CD4-positive, alpha-beta memory T cell (primary cell): Measurements from ENCODE around the gene ZBTB20. TPM values are rescaled to one million over a fixed set of nuclear protein-coding genes. Genes with fewer than 3 reads are reported as not detected.

Experiments
- CTCF ChIA-PET: fragments of 350-600 bp; sonication (Branson Sonifier 250); formaldehyde crosslinking; loops from one replicate; lab custom pipeline; 2021; ENCODE audit warnings: inconsistent platforms; ENCODE audit not compliant: partially characterized antibody; lab: Charles Lee
- POLR2A ChIA-PET: fragments of 350-600 bp; sonication (Branson Sonifier 250); formaldehyde crosslinking; loops from one replicate; lab custom pipeline; 2021; ENCODE audit not compliant: partially characterized antibody; lab: Charles Lee
- DNase-seq, 5 donors: peaks; one replicate each; pipeline versions ENCODE4 v3.0.0 to v3.0.0-alpha.2; 2020 to 2022; ENCODE audit warnings: mixed read lengths in 1 of 5
- H3K27ac ChIP-seq: one replicate; pipeline ENCODE4 v1.7.0; 2013; ENCODE audit warnings: low read depth, low read length
- H3K27me3 ChIP-seq: 2 replicates; pipeline ENCODE4 v1.7.0; 2013; ENCODE audit warnings: mild to moderate bottlenecking, low read length, moderate library complexity; ENCODE audit not compliant: insufficient read depth
- H3K36me3 ChIP-seq: 2 replicates; pipeline ENCODE4 v1.7.0; 2013; ENCODE audit warnings: mild to moderate bottlenecking, low read length, moderate library complexity; ENCODE audit not compliant: insufficient read depth
- H3K4me1 ChIP-seq: 2 replicates; pipeline ENCODE4 v1.7.0; 2013; ENCODE audit warnings: mild to moderate bottlenecking, low read length, moderate library complexity; ENCODE audit not compliant: insufficient read depth
- H3K4me3 ChIP-seq, 2 donors: one replicate each; pipeline ENCODE4 v1.7.0; 2013; ENCODE audit warnings: low read length in 2 of 2, mild to moderate bottlenecking in 1 of 2
- H3K9me3 ChIP-seq, 2 donors: one replicate each; pipeline ENCODE4 v1.7.0; 2013; ENCODE audit warnings: low read length in 2 of 2, control low read depth in 1 of 2; ENCODE audit not compliant: control insufficient read depth in 1 of 2
- H3K27ac Mint-ChIP-seq, 7 donors: one replicate each; pipeline ENCODE4 v1.8.0; 2020 to 2021; ENCODE audit warnings: mixed read lengths in 7 of 7, mild to moderate bottlenecking in 6 of 7, inconsistent platforms in 3 of 7, moderate library complexity in 3 of 7
- H3K27me3 Mint-ChIP-seq, 2 donors: one replicate each; pipeline ENCODE4 v1.8.0; 2020 to 2021; ENCODE audit warnings: mixed read lengths in 2 of 2
- H3K36me3 Mint-ChIP-seq, 2 donors: one replicate each; pipeline ENCODE4 v1.8.0; 2020 to 2021; ENCODE audit warnings: mixed read lengths in 2 of 2, inconsistent platforms in 1 of 2, mild to moderate bottlenecking in 1 of 2
- H3K4me1 Mint-ChIP-seq, 4 donors: one replicate each; pipeline ENCODE4 v1.8.0; 2020 to 2021; ENCODE audit warnings: mixed read lengths in 4 of 4, mild to moderate bottlenecking in 1 of 4
- H3K4me3 Mint-ChIP-seq, 8 donors: one replicate each; pipeline ENCODE4 v1.8.0; 2020 to 2021; ENCODE audit warnings: mixed read lengths in 8 of 8, mild to moderate bottlenecking in 7 of 8, moderate library complexity in 6 of 8, inconsistent platforms in 3 of 8
- H3K9me3 Mint-ChIP-seq, 8 donors: one replicate each; pipeline ENCODE4 v1.8.0; 2020 to 2021; ENCODE audit warnings: mixed read lengths in 8 of 8, mild to moderate bottlenecking in 5 of 8, inconsistent platforms in 3 of 8, moderate library complexity in 1 of 8
- intact Hi-C: fragments of 100-400 bp; cut with micrococcal nuclease; formaldehyde crosslinking; loops from one replicate; pipeline ENCODE4 v1.15.1; 2023
- polyA plus RNA-seq, 2 donors: library from polyadenylated mRNA; unstranded; fragments of 300-500 nt; fragmentation: Illumina TruSeq; gene quantifications; one replicate each; pipeline ENCODE4 v1.2.3, GENCODE V29; 2021
- total RNA-seq, 2 experiments: library from RNA; stranded (reverse); gene quantifications; one replicate each; pipeline ENCODE4 v1.2.3, GENCODE V29; 2021

The ZBTB20 gene
- total and polyA plus RNA-seq, 4 experiments from 2014 or later = 21.9 to 58.4 (median 41.4) TPM

DNA sequence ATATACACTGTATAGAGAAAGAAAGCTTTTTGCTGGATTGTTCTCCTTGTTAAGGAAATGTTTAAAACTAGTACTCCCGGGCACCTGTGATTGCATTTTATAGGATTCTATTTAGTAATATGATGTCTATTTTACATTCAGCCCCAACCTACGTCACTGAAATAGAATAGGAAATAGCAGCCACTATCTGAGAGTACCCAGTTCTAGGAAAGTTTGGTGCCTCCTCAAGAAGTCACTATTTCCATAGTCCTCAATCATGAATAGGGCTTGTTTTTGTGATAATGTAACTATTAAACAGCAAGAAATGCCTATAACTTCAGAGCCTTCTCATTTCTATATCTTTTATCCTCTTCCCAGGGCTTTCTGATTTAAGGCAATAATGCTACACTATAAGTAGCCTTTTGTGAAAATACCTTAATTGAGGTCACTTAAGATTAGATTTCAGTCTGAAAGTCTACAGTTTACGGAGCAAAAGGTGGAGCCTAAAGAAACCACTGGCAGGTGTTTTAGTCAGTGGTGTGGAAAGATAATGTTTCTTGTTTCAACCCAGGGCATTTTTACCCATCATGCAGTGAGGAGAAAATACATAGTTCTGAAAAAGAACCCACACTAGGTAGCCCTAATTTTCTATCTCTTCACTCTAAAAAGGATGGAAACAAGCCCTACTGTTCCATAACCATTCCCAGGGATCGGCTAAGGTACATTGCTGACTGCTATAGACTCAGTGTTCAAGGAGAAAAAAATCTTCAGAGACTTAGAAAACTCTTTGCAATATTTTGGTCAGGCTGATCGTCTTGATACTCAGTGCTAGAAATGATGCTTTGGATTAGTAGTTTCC, 814.5 kb downstream of the ZBTB20 start:
- Histone ChIP-seq H3K9me3 (no peaks in the 10 kb centered on the region), H3K4me1 (peaks cover 74% of the 10 kb centered on the region), H3K27me3 (no peaks in the 10 kb centered on the region), H3K27ac (peak overlapping the region; percentile 45), H3K4me3 (no peak overlapping the region), H3K36me3 (no peaks in the 10 kb centered on the region)
- Mint-ChIP-seq H3K36me3 (peaks cover 9 to 54% of the 10 kb centered on the region in 2 donors), H3K4me1 (peaks cover 39 to 77% (median 55%) of the 10 kb centered on the region in 4 donors), H3K9me3 (no peaks in the 10 kb centered on the region), H3K27ac (peak overlapping the region; percentile 30 to 87 (median 74)), H3K4me3 (peak overlapping the region in 6 of 8 donors; percentile 17 to 76 (median 27)), H3K27me3 (no peaks in the 10 kb centered on the region)
- ChIA-PET CTCF (interaction anchor here (0.7 to 4.8 kb wide), 5 partner anchors 10 to 51 kb away, joined by 3 to 48 read pairs (median 3); partner anchors contain the start of gene TIGIT), POLR2A (interaction anchor here (1.0 to 1.2 kb wide), 2 partner anchors 25 to 37 kb away, joined by 3 to 4 read pairs; no protein-coding TSS in a partner anchor)
- intact Hi-C loops = loop anchor here (1.0 to 2.0 kb wide), 2 partner anchors 8 to 24 kb away; no protein-coding TSS in a partner anchor
- no peak for DNase-seq

DNA sequence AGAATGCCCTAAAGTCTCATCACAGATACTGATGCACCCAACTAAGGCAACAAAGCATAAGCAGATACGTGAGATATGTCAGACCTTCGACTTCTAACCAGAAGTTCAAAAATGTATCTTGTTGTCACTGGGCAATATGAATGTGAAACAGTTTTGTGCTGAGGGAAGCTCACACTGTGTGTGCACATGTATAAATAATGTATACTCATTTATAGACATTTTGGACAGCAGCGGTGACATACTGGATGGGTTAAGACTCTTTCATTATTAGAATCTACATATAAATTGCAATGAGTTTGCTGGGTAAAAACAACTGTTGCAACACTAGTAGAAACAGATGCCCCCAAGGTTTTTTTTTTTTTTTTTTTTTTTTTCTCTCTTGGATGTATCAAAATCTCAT, 815.4 kb downstream of the ZBTB20 start:
- peaks cover 9 to 50% of the 10 kb centered on the region in 2 donors for H3K36me3 Mint-ChIP-seq
- peak overlapping the region in 1 of 8 donors; percentile 76 for H3K4me3 Mint-ChIP-seq
- H3K4me1 ChIP-seq = peaks cover 78% of the 10 kb centered on the region
- no peaks in the 10 kb centered on the region for H3K27me3 Mint-ChIP-seq
- no peaks in the 10 kb centered on the region for H3K9me3 Mint-ChIP-seq
- no peak for DNase-seq
- no peak overlapping the region for H3K4me3 ChIP-seq
- H3K9me3 ChIP-seq = no peaks in the 10 kb centered on the region
- no peak overlapping the region for H3K27ac ChIP-seq
- H3K27me3 ChIP-seq = no peaks in the 10 kb centered on the region
- H3K36me3 ChIP-seq = no peaks in the 10 kb centered on the region
- peak overlapping the region in 4 of 7 donors; percentile 7 to 87 (median 55) for H3K27ac Mint-ChIP-seq
- POLR2A ChIA-PET = interaction anchor here (0.7 to 1.2 kb wide), 2 partner anchors 24 to 32 kb away, joined by 3 to 4 read pairs; no protein-coding TSS in a partner anchor
- CTCF ChIA-PET = interaction anchor here (0.7 to 2.0 kb wide), 4 partner anchors 9 to 52 kb away, joined by 3 to 7 read pairs (median 3); no protein-coding TSS in a partner anchor
- intact Hi-C loops = loop anchor here (1.0 to 2.0 kb wide), 2 partner anchors 7 to 23 kb away; no protein-coding TSS in a partner anchor
- peaks cover 43 to 79% (median 58%) of the 10 kb centered on the region in 4 donors for H3K4me1 Mint-ChIP-seq

DNA sequence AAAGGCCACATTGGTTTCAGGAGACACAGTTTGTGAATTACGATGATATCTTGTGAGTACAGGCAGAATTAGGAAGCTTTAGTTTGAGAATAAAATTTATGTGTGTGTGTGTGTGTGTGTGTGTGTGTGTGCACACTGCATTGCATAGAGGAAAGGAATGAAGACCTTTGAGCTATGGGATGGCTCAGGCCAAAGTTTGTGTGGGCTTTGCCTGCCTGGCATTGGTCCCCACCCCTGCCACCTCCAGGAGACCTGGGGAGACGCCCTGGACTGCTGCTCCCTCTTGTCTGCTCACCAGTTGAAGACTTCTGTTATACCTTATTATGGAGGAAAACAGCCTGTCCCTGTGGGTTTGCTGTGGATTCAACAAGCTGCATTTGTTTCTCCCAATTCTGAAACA, 816.1 kb downstream of the ZBTB20 start:
- no peak for DNase-seq
- POLR2A ChIA-PET = interaction anchor here (0.7 kb wide), 1 partner anchor 31 kb away, joined by 3 read pairs; no protein-coding TSS in a partner anchor
- Histone ChIP-seq H3K9me3 (no peaks in the 10 kb centered on the region), H3K27ac (no peak overlapping the region), H3K4me1 (peaks cover 79% of the 10 kb centered on the region), H3K4me3 (no peak overlapping the region), H3K36me3 (no peaks in the 10 kb centered on the region), H3K27me3 (no peaks in the 10 kb centered on the region)
- CTCF ChIA-PET = interaction anchor here (2.0 kb wide), 1 partner anchor 40 kb away, joined by 7 read pairs; no protein-coding TSS in a partner anchor
- Mint-ChIP-seq H3K4me1 (peaks cover 40 to 82% (median 55%) of the 10 kb centered on the region in 4 donors), H3K9me3 (no peaks in the 10 kb centered on the region), H3K27me3 (no peaks in the 10 kb centered on the region), H3K4me3 (peak overlapping the region in 1 of 8 donors; percentile 53), H3K36me3 (peaks cover 9 to 47% of the 10 kb centered on the region in 2 donors), H3K27ac (peak overlapping the region in 3 of 7 donors; percentile 52 to 87 (median 57))
- intact Hi-C loops = no loop called here

DNA sequence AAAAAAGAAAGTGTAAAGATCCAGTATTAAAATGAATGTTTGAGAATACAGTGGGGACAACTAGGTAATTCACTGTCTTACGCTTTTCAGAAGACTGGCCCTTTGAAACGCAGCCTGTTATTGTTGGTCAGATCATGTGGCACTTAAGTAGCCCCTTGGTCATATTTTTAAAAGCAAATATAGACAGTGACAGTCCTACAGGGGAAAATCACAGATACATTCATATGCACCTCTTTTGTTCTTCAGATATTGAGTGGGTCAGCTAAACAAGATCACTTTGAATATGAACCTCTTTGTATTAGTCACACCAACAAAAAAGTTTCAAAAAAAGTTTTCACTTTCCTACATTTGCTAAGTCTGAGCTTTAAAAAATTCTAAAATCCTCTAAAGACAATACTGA, 817.3 kb downstream of the ZBTB20 start:
- Histone ChIP-seq H3K36me3 (no peaks in the 10 kb centered on the region), H3K27me3 (no peaks in the 10 kb centered on the region), H3K9me3 (no peaks in the 10 kb centered on the region), H3K4me1 (peaks cover 87% of the 10 kb centered on the region), H3K4me3 (no peak overlapping the region), H3K27ac (no peak overlapping the region)
- H3K4me3 Mint-ChIP-seq = no peak overlapping the region
- DNase-seq = no peak
- CTCF ChIA-PET = interaction anchor here (0.6 to 1.4 kb wide), 4 partner anchors 34 to 178 kb away, joined by 3 to 6 read pairs (median 4); no protein-coding TSS in a partner anchor
- peaks cover 9 to 38% of the 10 kb centered on the region in 2 donors for H3K36me3 Mint-ChIP-seq
- POLR2A ChIA-PET = interaction anchor here (0.7 to 0.9 kb wide), 2 partner anchors 9 to 39 kb away, joined by 3 to 4 read pairs; no protein-coding TSS in a partner anchor
- no peak overlapping the region for H3K27ac Mint-ChIP-seq
- H3K4me1 Mint-ChIP-seq = peaks cover 37 to 82% (median 55%) of the 10 kb centered on the region in 4 donors
- no peaks in the 10 kb centered on the region for H3K9me3 Mint-ChIP-seq
- intact Hi-C loops = no loop called here
- H3K27me3 Mint-ChIP-seq = no peaks in the 10 kb centered on the region

DNA sequence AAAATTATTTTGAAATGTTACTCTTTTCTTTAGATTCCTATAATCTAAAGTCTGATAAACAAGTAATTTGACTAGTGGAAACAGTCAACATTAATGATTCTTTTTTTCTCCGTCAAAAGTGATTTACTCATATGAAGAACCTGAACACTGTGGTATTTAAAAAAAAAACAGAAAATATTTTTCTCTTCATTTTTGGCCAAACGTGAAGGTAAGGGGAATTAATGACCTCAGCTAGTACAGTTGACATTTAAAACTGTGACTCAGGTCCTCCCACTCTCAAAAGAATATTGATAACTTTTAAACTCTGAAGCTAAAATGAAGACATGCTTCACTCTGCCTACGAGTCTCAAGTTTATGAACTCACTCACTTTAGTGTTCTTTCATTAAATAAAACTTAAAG, 818.7 kb downstream of the ZBTB20 start:
- H3K27me3 ChIP-seq = no peaks in the 10 kb centered on the region
- peaks cover 93% of the 10 kb centered on the region for H3K4me1 ChIP-seq
- Mint-ChIP-seq H3K9me3 (no peaks in the 10 kb centered on the region), H3K27me3 (no peaks in the 10 kb centered on the region), H3K36me3 (peaks cover 12 to 33% of the 10 kb centered on the region in 2 donors), H3K4me3 (peak overlapping the region in 1 of 8 donors; percentile 12), H3K27ac (peak overlapping the region in 6 of 7 donors; percentile 8 to 87 (median 44)), H3K4me1 (peaks cover 40 to 82% (median 59%) of the 10 kb centered on the region in 4 donors)
- no peak for DNase-seq
- no peak overlapping the region for H3K4me3 ChIP-seq
- H3K27ac ChIP-seq = no peak overlapping the region
- no peaks in the 10 kb centered on the region for H3K9me3 ChIP-seq
- POLR2A ChIA-PET = interaction anchor here (1.1 to 1.5 kb wide), 5 partner anchors 9 to 115 kb away, joined by 4 to 6 read pairs (median 5); partner anchors contain the start of gene TIGIT
- H3K36me3 ChIP-seq = no peaks in the 10 kb centered on the region
- CTCF ChIA-PET = interaction anchor here (1.0 to 2.0 kb wide), 2 partner anchors 21 to 174 kb away, joined by 3 to 6 read pairs; no protein-coding TSS in a partner anchor
- intact Hi-C loops = no loop called here

DNA sequence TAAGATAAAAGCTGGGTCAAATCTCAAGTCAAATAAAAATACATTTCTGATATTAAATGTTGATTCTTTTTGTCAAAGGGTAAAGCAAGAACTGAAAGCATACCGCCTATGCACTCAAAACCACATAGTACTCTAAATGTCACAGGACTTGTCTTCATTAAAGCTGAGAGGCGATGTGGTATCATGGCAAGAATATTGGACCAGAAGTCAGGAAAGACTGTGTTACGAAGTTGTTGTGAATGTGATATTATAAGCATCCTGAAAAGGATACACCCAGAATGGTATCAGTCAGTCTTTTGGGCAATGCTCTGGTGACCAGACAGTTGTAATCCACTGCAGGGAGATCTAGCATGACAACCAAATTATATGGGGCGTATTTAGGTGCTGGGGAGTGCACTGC, 819.4 kb downstream of the ZBTB20 start:
- peaks cover 91% of the 10 kb centered on the region for H3K4me1 ChIP-seq
- no peak overlapping the region for H3K27ac ChIP-seq
- peak overlapping the region in 6 of 8 donors; percentile 1 to 57 (median 30) for H3K4me3 Mint-ChIP-seq
- no peaks in the 10 kb centered on the region for H3K36me3 ChIP-seq
- POLR2A ChIA-PET = interaction anchor here (0.8 to 1.5 kb wide), 4 partner anchors 20 to 114 kb away, joined by 4 to 5 read pairs (median 4); no protein-coding TSS in a partner anchor
- no peak for DNase-seq
- no peaks in the 10 kb centered on the region for H3K27me3 ChIP-seq
- peaks cover 37 to 79% (median 57%) of the 10 kb centered on the region in 4 donors for H3K4me1 Mint-ChIP-seq
- H3K27me3 Mint-ChIP-seq = no peaks in the 10 kb centered on the region
- CTCF ChIA-PET = interaction anchor here (0.8 to 2.0 kb wide), 4 partner anchors 20 to 173 kb away, joined by 3 to 7 read pairs (median 4); no protein-coding TSS in a partner anchor
- no peaks in the 10 kb centered on the region for H3K9me3 ChIP-seq
- H3K36me3 Mint-ChIP-seq = peaks cover 12 to 34% of the 10 kb centered on the region in 2 donors
- no peaks in the 10 kb centered on the region for H3K9me3 Mint-ChIP-seq
- H3K4me3 ChIP-seq = no peak overlapping the region
- peak overlapping the region in 4 of 7 donors; percentile 20 to 39 (median 32) for H3K27ac Mint-ChIP-seq
- intact Hi-C loops = no loop called here
